DND-41 (cell line): Measurements from ENCODE around the gene KLF3.

Experiments used
- ATAC-seq: fragments of 200-7000 bp; cut with Tn5 transposase; 3 replicates; pipeline ENCODE4 v1.9.1; 2021; ENCODE audit warnings: low read depth; ENCODE audit not compliant: insufficient read depth
- DNase-seq: peaks from one replicate; pipeline ENCODE4 v3.0.0-alpha.2; 2020
- H2AFZ ChIP-seq: 2 replicates; pipeline ENCODE4 v1.6.0; 2012; ENCODE audit warnings: low read depth, low read length
- H3K27ac ChIP-seq: 2 replicates; pipeline ENCODE4 v1.5.1; 2012; ENCODE audit warnings: low read length, inconsistent platforms
- H3K27me3 ChIP-seq: fragments of 200-600 bp; sonication (generic); 2 replicates; pipeline ENCODE4 v1.6.0; 2012; ENCODE audit warnings: low read length, mild to moderate bottlenecking, inconsistent platforms; ENCODE audit not compliant: insufficient read depth, poor library complexity
- H3K36me3 ChIP-seq: 2 replicates; pipeline ENCODE4 v1.5.1; 2012; ENCODE audit warnings: low read length, inconsistent platforms; ENCODE audit not compliant: insufficient read depth
- H3K4me1 ChIP-seq: 2 replicates; pipeline ENCODE4 v1.5.1; 2012; ENCODE audit warnings: mild to moderate bottlenecking, low read length; ENCODE audit not compliant: insufficient read depth
- H3K4me2 ChIP-seq: 2 replicates; pipeline ENCODE4 v1.6.0; 2012; ENCODE audit warnings: mild to moderate bottlenecking, moderate library complexity, low read length, inconsistent platforms; ENCODE audit not compliant: insufficient read depth
- H3K4me3 ChIP-seq, 2 experiments: fragments of 200-600 bp in 1 of 2; shearing (Covaris generic) in 1 of 2; 2 replicates each; pipeline ENCODE4 v1.5.1; 2012 to 2016; ENCODE audit warnings: inconsistent platforms in 2 of 2, low read length in 2 of 2, mild to moderate bottlenecking in 2 of 2, low read depth in 1 of 2, moderate library complexity in 1 of 2
- H3K79me2 ChIP-seq: 2 replicates; pipeline ENCODE4 v1.6.0; 2012; ENCODE audit warnings: low read length, inconsistent platforms; ENCODE audit not compliant: insufficient read depth
- H3K9ac ChIP-seq: 2 replicates; pipeline ENCODE4 v1.6.0; 2012; ENCODE audit warnings: low read depth, mild to moderate bottlenecking, inconsistent platforms, low read length, moderate library complexity
- H3K9me3 ChIP-seq: 2 replicates; pipeline ENCODE4 v1.5.1; 2012; ENCODE audit warnings: low read length, moderate library complexity, mild to moderate bottlenecking, inconsistent platforms; ENCODE audit not compliant: insufficient read depth, severe bottlenecking
- H4K20me1 ChIP-seq: 2 replicates; pipeline ENCODE4 v1.6.0; 2012; ENCODE audit warnings: low read length; ENCODE audit not compliant: insufficient read depth
- CTCF ChIP-seq: IDR thresholded peaks from 2 replicates; pipeline ENCODE4 v1.5.1; 2012; ENCODE audit warnings: borderline replicate concordance, low read length, moderate library complexity, mild to moderate bottlenecking; ENCODE audit not compliant: poor library complexity, severe bottlenecking; ENCODE audit errors: extremely low read depth
- EZH2 ChIP-seq: IDR thresholded peaks from 3 replicates; pipeline ENCODE4 v1.6.1; 2012; ENCODE audit warnings: borderline replicate concordance, low read depth, mild to moderate bottlenecking, moderate library complexity, low read length, inconsistent platforms; ENCODE audit not compliant: severe bottlenecking

Gene KLF3

GRCh38 chr4:38662522-38663089, 1.4 kb upstream of the KLF3 start:
- H3K27ac ChIP-seq, result peak overlapping the region; percentile 36

GRCh38 chr4:38663090-38663800, 754 bp upstream of the KLF3 start:
- Histone ChIP-seq H3K27me3 (peaks cover 72% of the 10 kb centered on the region), H3K27ac (peak overlapping the region; percentile 36), H2AFZ (peak overlapping the region; percentile 67), H3K4me1 (peaks cover 37% of the 10 kb centered on the region), H3K4me3 (peak overlapping the region; percentile 19 to 59; a peak in 3 of 4 replicates), H3K4me2 (peak overlapping the region; percentile 84), H4K20me1 (peaks cover 3% of the 10 kb centered on the region), H3K9ac (peak overlapping the region; percentile 67), H3K9me3 (no peaks in the 10 kb centered on the region), H3K79me2 (peaks cover 9% of the 10 kb centered on the region), H3K36me3 (no peaks in the 10 kb centered on the region)
- TF ChIP-seq EZH2, result peak; percentile 98
- TF ChIP-seq CTCF, result no peak
- peak; percentile 57 for ATAC-seq
- DNase-seq, result no peak

More at GRCh38 chr4:38662522-38663089, 1.4 kb upstream of the KLF3 start:
- TF ChIP-seq EZH2, result no peak
- TF ChIP-seq CTCF, result no peak
- H3K79me2 ChIP-seq, result peaks cover 3% of the 10 kb centered on the region; the same call in 1 of the 2 replicates
- H2AFZ ChIP-seq, result peak overlapping the region; percentile 67
- H4K20me1 ChIP-seq, result peaks cover 3% of the 10 kb centered on the region
- peaks cover 35% of the 10 kb centered on the region for H3K4me1 ChIP-seq
- DNase-seq, result no peak
- H3K9ac ChIP-seq, result peak overlapping the region; percentile 67
- H3K9me3 ChIP-seq, result no peaks in the 10 kb centered on the region
- peak overlapping the region; percentile 19 to 59; a peak in 3 of 4 replicates for H3K4me3 ChIP-seq
- H3K4me2 ChIP-seq, result peak overlapping the region; percentile 84
- peaks cover 69% of the 10 kb centered on the region for H3K27me3 ChIP-seq
- H3K36me3 ChIP-seq, result no peaks in the 10 kb centered on the region
- ATAC-seq, result no peak

GRCh38 chr4:38664706-38665401, 855 bp downstream of the KLF3 start:
- ATAC-seq (0 out of 3 replicates have a peak, but pooled peaks have one; percentile 1), DNase-seq (peak; percentile 22)
- H3K9me3 ChIP-seq, result no peaks in the 10 kb centered on the region
- peak overlapping the region; percentile 18 to 57; a peak in 3 of 4 replicates for H3K4me3 ChIP-seq
- H2AFZ ChIP-seq, result peak overlapping the region; percentile 35; the same call in 1 of the 2 replicates
- TF ChIP-seq EZH2 (peak; percentile 49), CTCF (no peak)
- H3K27ac ChIP-seq, result no peak overlapping the region
- H3K36me3 ChIP-seq, result no peaks in the 10 kb centered on the region
- peaks cover 3% of the 10 kb centered on the region for H4K20me1 ChIP-seq
- H3K4me1 ChIP-seq, result peaks cover 37% of the 10 kb centered on the region
- H3K9ac ChIP-seq, result peak overlapping the region; percentile 59; the same call in 1 of the 2 replicates
- peak overlapping the region; percentile 84 for H3K4me2 ChIP-seq
- H3K79me2 ChIP-seq, result peaks cover 11% of the 10 kb centered on the region
- H3K27me3 ChIP-seq, result peaks cover 68% of the 10 kb centered on the region
